Caco-2 (cell line): Measurements from ENCODE around the gene KRT35. TPM values are rescaled to one million over a fixed set of nuclear protein-coding genes. Genes with fewer than 3 reads are reported as not detected.

ENCODE experiments used
- BruUV-seq: library from RNA; stranded (reverse); fragments of 400-500 nt; replicated peaks from 2 replicates; lab custom pipeline; 2021; lab: Mats Ljungman, UMichigan
- CTCF ChIA-PET: fragments of 300-600 bp; sonication (Branson Sonifier 250); formaldehyde crosslinking; loops from one replicate; lab custom pipeline; 2022; ENCODE audit warnings: antibody characterized with exemption; lab: Charles Lee
- POLR2A ChIA-PET: fragments of 300-600 bp; sonication (Branson Sonifier 250); formaldehyde crosslinking; loops from one replicate; lab custom pipeline; 2022; ENCODE audit warnings: antibody characterized with exemption; lab: Charles Lee
- DNase-seq, 2 experiments: peaks; one replicate each; pipeline versions ENCODE4 v3.0.0 to v3.0.0-alpha.2; 2020 to 2022
- H3K27me3 ChIP-seq: replicated peaks from 2 replicates; pipeline ENCODE4 v1.6.0; 2011; ENCODE audit warnings: low read length; ENCODE audit not compliant: control insufficient read depth, insufficient read depth
- H3K36me3 ChIP-seq: 2 replicates; pipeline ENCODE4 v1.5.1; 2011; ENCODE audit warnings: low read length; ENCODE audit not compliant: control insufficient read depth, insufficient read depth
- H3K4me1 ChIP-seq: fragments of 250-450 bp; sonication (Bioruptor Pico); 2 replicates; pipeline ENCODE4 v1.5.1; 2020; ENCODE audit warnings: mild to moderate bottlenecking
- H3K4me3 ChIP-seq: 2 replicates; pipeline ENCODE4 v1.5.1; 2011; ENCODE audit warnings: low read depth, mild to moderate bottlenecking, control low read depth, low read length
- H3K9me3 ChIP-seq: fragments of 250-450 bp; sonication (Bioruptor Pico); 2 replicates; pipeline ENCODE4 v1.5.1; 2020; ENCODE audit warnings: mild to moderate bottlenecking, moderate library complexity
- H3K27ac Mint-ChIP-seq: one replicate; pipeline ENCODE4 v1.8.0; 2022; ENCODE audit warnings: mixed read lengths; ENCODE audit not compliant: unreplicated experiment
- H3K27me3 Mint-ChIP-seq: one replicate; pipeline ENCODE4 v1.8.0; 2022; ENCODE audit warnings: mixed read lengths; ENCODE audit not compliant: insufficient read depth, unreplicated experiment
- H3K36me3 Mint-ChIP-seq: one replicate; pipeline ENCODE4 v1.8.0; 2022; ENCODE audit warnings: mild to moderate bottlenecking, mixed read lengths; ENCODE audit not compliant: insufficient read depth, unreplicated experiment
- H3K4me1 Mint-ChIP-seq: one replicate; pipeline ENCODE4 v1.8.0; 2022; ENCODE audit warnings: low read depth, mixed read lengths; ENCODE audit not compliant: unreplicated experiment
- H3K4me3 Mint-ChIP-seq: one replicate; pipeline ENCODE4 v1.8.0; 2022; ENCODE audit warnings: mild to moderate bottlenecking, moderate library complexity, mixed read lengths; ENCODE audit not compliant: unreplicated experiment
- H3K9me3 Mint-ChIP-seq: one replicate; pipeline ENCODE4 v1.8.0; 2022; ENCODE audit warnings: mixed read lengths; ENCODE audit not compliant: unreplicated experiment
- intact Hi-C: fragments of 100-400 bp; cut with micrococcal nuclease; formaldehyde crosslinking; loops from one replicate; pipeline ENCODE4 v1.10.0; 2022; ENCODE audit not compliant: unreplicated experiment
- total RNA-seq: library from RNA; stranded (reverse); gene quantifications from 2 replicates; pipeline ENCODE4 v1.2.3, GENCODE V29; 2022
- TF ChIP-seq, protein P1 (sequence below), 2 experiments: fragments of 200-600 bp in 1 of 2; IDR thresholded peaks; 1 replicate in 1 of 2; 2 replicates in 1 of 2; pipeline versions ENCODE4 v1.5.1 to v1.8.0; 2011 to 2022; ENCODE audit warnings: antibody characterized with exemption in 1 of 2, control low read depth in 1 of 2, inconsistent platforms in 1 of 2, low read depth in 1 of 2, low read length in 1 of 2, mild to moderate bottlenecking in 1 of 2, moderate library complexity in 1 of 2; ENCODE audit not compliant: insufficient read depth in 1 of 2, severe bottlenecking in 1 of 2, unreplicated experiment in 1 of 2

KRT35 gene
- total RNA-seq, 1 experiment from 2014 or later: not detected

GRCh38 chr17:41524261-41524660, 43.3 kb upstream of the KRT35 start:
- ChIA-PET POLR2A (no interaction called here), CTCF (interaction anchor here (0.6 kb wide), 2 partner anchors 124 to 1984 kb away, joined by 3 to 4 read pairs; no protein-coding TSS in a partner anchor)
- BruUV-seq: no TSS peak
- peaks cover 99% of the 10 kb centered on the region for H3K36me3 Mint-ChIP-seq
- peak overlapping the region; percentile 73 for H3K27ac Mint-ChIP-seq
- no peaks in the 10 kb centered on the region for H3K27me3 Mint-ChIP-seq
- no peaks in the 10 kb centered on the region for H3K9me3 Mint-ChIP-seq
- Histone ChIP-seq H3K9me3 (0 out of 2 replicates have a peak, but pooled peaks cover 2% of the 10 kb centered on the region), H3K36me3 (peaks cover 18% of the 10 kb centered on the region), H3K27me3 (no peaks in the 10 kb centered on the region), H3K4me1 (peaks cover 72% of the 10 kb centered on the region), H3K4me3 (no peak overlapping the region)
- TF ChIP-seq, protein P1, sequence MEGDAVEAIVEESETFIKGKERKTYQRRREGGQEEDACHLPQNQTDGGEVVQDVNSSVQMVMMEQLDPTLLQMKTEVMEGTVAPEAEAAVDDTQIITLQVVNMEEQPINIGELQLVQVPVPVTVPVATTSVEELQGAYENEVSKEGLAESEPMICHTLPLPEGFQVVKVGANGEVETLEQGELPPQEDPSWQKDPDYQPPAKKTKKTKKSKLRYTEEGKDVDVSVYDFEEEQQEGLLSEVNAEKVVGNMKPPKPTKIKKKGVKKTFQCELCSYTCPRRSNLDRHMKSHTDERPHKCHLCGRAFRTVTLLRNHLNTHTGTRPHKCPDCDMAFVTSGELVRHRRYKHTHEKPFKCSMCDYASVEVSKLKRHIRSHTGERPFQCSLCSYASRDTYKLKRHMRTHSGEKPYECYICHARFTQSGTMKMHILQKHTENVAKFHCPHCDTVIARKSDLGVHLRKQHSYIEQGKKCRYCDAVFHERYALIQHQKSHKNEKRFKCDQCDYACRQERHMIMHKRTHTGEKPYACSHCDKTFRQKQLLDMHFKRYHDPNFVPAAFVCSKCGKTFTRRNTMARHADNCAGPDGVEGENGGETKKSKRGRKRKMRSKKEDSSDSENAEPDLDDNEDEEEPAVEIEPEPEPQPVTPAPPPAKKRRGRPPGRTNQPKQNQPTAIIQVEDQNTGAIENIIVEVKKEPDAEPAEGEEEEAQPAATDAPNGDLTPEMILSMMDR (IDR thresholded peaks at IDR 0.05; ENCODE audit: insufficient read depth in 1 of 2, low read depth in 1 of 2, low read length in 1 of 2, severe bottlenecking in 1 of 2, unreplicated experiment in 1 of 2): no peak
- H3K4me1 Mint-ChIP-seq: peaks cover 59% of the 10 kb centered on the region
- intact Hi-C loops: loop anchor here (5.0 to 10.0 kb wide), 2 partner anchors 109 to 617 kb away; no protein-coding TSS in a partner anchor
- DNase-seq: no peak
- peak overlapping the region; percentile 99 for H3K4me3 Mint-ChIP-seq

GRCh38 chr17:41523787-41524186, 42.8 kb upstream of the KRT35 start:
- Mint-ChIP-seq H3K9me3 (no peaks in the 10 kb centered on the region), H3K36me3 (peaks cover 99% of the 10 kb centered on the region), H3K4me3 (peak overlapping the region; percentile 14), H3K27ac (peak overlapping the region; percentile 73), H3K4me1 (peaks cover 61% of the 10 kb centered on the region), H3K27me3 (no peaks in the 10 kb centered on the region)
- ChIA-PET CTCF (interaction anchor here (0.6 kb wide), 1 partner anchor 1983 kb away, joined by 3 read pairs; no protein-coding TSS in a partner anchor), POLR2A (no interaction called here)
- H3K9me3 ChIP-seq: no peaks in the 10 kb centered on the region
- peaks cover 71% of the 10 kb centered on the region for H3K4me1 ChIP-seq
- intact Hi-C loops: loop anchor here (5.0 to 10.0 kb wide), 2 partner anchors 109 to 616 kb away; no protein-coding TSS in a partner anchor
- H3K27me3 ChIP-seq: no peaks in the 10 kb centered on the region
- TF ChIP-seq, protein P1 (IDR thresholded peaks at IDR 0.05; ENCODE audit: insufficient read depth in 1 of 2, low read depth in 1 of 2, low read length in 1 of 2, severe bottlenecking in 1 of 2, unreplicated experiment in 1 of 2): no peak
- DNase-seq: no peak
- no peak overlapping the region for H3K4me3 ChIP-seq
- peaks cover 18% of the 10 kb centered on the region for H3K36me3 ChIP-seq
- TSS peak; percentile 15 for BruUV-seq

DNA sequence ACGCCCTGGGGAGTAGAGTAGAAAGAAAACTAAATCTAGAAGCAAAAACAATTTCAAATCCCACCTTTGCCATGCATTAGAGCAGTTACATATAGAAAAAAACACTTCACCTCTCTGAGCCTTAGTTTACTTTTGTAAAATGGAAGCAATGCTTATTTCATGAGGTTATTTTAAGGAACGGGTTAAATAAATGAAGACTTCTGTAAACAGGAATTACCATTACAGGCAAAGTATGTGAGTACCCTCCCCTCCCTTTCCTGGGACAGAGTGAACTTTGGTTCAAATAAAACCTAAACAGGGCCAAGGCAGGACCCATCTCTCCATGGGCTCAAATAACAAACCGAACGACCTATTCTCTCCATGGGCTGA, 42.3 kb upstream of the KRT35 start:
- no peaks in the 10 kb centered on the region for H3K9me3 ChIP-seq
- peaks cover 18% of the 10 kb centered on the region for H3K36me3 ChIP-seq
- no TSS peak for BruUV-seq
- peaks cover 66% of the 10 kb centered on the region for H3K4me1 ChIP-seq
- ChIA-PET CTCF (interaction anchor here (2.9 kb wide), 1 partner anchor 140 kb away, joined by 13 read pairs; no protein-coding TSS in a partner anchor), POLR2A (no interaction called here)
- TF ChIP-seq, protein P1 (IDR thresholded peaks at IDR 0.05; ENCODE audit: insufficient read depth in 1 of 2, low read depth in 1 of 2, low read length in 1 of 2, severe bottlenecking in 1 of 2, unreplicated experiment in 1 of 2): no peak
- H3K4me3 Mint-ChIP-seq: peak overlapping the region; percentile 14
- no peaks in the 10 kb centered on the region for H3K27me3 Mint-ChIP-seq
- H3K4me3 ChIP-seq: no peak overlapping the region
- no peaks in the 10 kb centered on the region for H3K9me3 Mint-ChIP-seq
- no peak for DNase-seq
- H3K27me3 ChIP-seq: no peaks in the 10 kb centered on the region
- H3K36me3 Mint-ChIP-seq: peaks cover 93% of the 10 kb centered on the region
- peak overlapping the region; percentile 73 for H3K27ac Mint-ChIP-seq
- H3K4me1 Mint-ChIP-seq: peaks cover 57% of the 10 kb centered on the region
- intact Hi-C loops: loop anchor here (5.0 to 10.0 kb wide), 2 partner anchors 108 to 616 kb away; no protein-coding TSS in a partner anchor
